Measurements from ENCODE around the gene P4HA2.

The P4HA2 gene

DNA sequence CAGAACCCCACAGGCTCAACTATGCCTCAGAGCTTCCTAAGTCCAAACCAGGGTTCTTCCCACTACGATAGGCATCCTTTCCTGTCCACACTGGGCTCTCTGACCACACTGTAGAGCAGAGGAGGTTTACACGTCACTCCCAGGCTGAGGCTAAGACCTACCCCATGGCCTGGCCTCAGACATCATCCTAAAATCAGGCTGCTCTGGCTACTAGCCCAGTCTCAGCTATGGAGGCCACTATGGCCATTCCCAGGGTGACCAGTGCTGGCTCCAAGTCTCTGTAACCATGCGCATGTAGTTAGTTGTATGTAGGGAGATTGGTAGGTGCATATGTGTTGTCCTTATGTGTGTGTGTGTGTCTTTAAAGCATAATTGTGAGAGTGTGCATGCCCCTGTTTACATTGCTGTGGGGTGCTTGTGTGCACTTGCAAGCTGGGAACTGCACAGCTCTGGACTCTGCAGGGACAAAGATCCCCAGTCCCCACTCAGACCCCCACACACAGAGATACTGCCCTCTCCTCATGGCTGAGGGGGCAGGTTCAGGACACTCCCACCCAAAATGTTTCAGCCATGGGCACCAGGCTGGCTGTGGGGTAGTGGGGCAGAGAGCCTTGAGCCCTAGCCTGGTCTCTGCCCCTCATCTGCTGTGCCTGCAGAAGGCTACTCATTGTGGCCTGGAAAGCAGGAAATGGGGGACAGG lies 42.1 kb upstream of the P4HA2 start:
- H3K4me2 ChIP-seq (ENCODE audit: low read depth, low read length, poor library complexity, severe bottlenecking): no peak overlapping the region

DNA sequence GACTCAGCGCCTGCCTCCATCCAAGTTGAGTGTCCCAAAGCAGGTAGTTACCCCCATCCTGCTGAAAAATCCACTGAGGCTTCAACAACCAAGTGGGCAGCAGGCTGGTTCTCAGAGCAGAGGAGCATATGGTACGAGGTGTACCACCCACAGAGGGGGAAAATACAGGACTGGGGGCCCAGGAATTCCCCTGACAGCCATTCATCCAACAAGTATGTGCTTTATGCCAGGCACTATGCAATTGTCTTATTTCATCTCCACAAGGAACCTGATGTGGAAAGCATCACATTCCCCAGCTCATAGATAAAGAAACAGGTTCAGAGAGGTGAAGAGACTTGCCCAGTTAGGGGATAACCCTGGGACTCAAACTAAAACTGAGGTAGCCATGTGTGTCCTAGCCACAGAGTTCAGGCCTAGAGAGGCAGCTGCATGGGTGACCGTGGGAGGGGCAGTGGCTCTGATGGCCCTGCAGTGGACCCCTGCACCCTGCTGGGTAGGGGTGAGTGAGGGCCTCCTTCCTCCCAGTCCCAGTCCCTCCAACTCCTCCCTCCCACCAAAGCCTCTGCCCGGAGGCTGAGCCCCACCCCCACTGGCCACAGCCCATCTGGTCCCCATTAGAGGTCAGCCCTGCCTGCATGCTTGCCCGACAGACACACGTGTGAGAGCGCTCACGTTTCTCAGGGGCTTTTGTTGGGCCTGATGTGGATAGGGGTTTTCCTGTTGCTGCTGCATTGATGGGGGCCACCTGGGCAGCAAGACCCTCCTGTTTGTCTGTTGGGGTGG lies 41.3 kb upstream of the P4HA2 start:
- H3K36me3 ChIP-seq (ENCODE audit: insufficient read depth, low read length): no peaks in the 10 kb centered on the region
- no peaks in the 10 kb centered on the region for H4K20me1 ChIP-seq (ENCODE audit: insufficient read depth, low read length, poor library complexity, severe bottlenecking)
- no peak overlapping the region for H3K4me2 ChIP-seq (ENCODE audit: low read depth, low read length, poor library complexity, severe bottlenecking)
- H3K9me3 ChIP-seq (ENCODE audit: insufficient read depth, low read depth, low read length): no peaks in the 10 kb centered on the region
- H3K9me2 ChIP-seq (replicated peaks; ENCODE audit: low read depth, low read length): no peaks in the 10 kb centered on the region
- H3F3A ChIP-seq (ENCODE audit: low read depth): no peaks in the 10 kb centered on the region
- no peaks in the 10 kb centered on the region for H3K79me2 ChIP-seq (ENCODE audit: insufficient read depth, low read length)
- no peaks in the 10 kb centered on the region for H3K27me3 ChIP-seq (ENCODE audit: insufficient read depth, low read length, poor library complexity, severe bottlenecking)
- H3K4me1 ChIP-seq (ENCODE audit: insufficient read depth, low read length, poor library complexity, severe bottlenecking): peaks cover 7% of the 10 kb centered on the region
- no peak for TF ChIP-seq EZH2phosphoT487 (IDR thresholded peaks at IDR 0.05; ENCODE audit: borderline replicate concordance)
- TF ChIP-seq, protein P1, sequence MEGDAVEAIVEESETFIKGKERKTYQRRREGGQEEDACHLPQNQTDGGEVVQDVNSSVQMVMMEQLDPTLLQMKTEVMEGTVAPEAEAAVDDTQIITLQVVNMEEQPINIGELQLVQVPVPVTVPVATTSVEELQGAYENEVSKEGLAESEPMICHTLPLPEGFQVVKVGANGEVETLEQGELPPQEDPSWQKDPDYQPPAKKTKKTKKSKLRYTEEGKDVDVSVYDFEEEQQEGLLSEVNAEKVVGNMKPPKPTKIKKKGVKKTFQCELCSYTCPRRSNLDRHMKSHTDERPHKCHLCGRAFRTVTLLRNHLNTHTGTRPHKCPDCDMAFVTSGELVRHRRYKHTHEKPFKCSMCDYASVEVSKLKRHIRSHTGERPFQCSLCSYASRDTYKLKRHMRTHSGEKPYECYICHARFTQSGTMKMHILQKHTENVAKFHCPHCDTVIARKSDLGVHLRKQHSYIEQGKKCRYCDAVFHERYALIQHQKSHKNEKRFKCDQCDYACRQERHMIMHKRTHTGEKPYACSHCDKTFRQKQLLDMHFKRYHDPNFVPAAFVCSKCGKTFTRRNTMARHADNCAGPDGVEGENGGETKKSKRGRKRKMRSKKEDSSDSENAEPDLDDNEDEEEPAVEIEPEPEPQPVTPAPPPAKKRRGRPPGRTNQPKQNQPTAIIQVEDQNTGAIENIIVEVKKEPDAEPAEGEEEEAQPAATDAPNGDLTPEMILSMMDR (conservative IDR thresholded peaks at IDR 0.05; ENCODE audit: low read length): no peak
- no peak overlapping the region for H3K4me3 ChIP-seq (ENCODE audit: low read length, poor library complexity, severe bottlenecking)
- no peak overlapping the region for H3K9ac ChIP-seq (ENCODE audit: low read depth, low read length, poor library complexity, severe bottlenecking)
- H2AFZ ChIP-seq (ENCODE audit: low read length): no peak overlapping the region

More for the DNA sequence above, 42.1 kb upstream of the P4HA2 start:
- Histone ChIP-seq H3K4me1 (ENCODE audit: insufficient read depth, low read length, poor library complexity, severe bottlenecking) (peaks cover 3% of the 10 kb centered on the region), H2AFZ (ENCODE audit: low read length) (no peak overlapping the region), H3K9me2 (replicated peaks; ENCODE audit: low read depth, low read length) (no peaks in the 10 kb centered on the region), H3K9me3 (ENCODE audit: insufficient read depth, low read depth, low read length) (no peaks in the 10 kb centered on the region), H4K20me1 (ENCODE audit: insufficient read depth, low read length, poor library complexity, severe bottlenecking) (no peaks in the 10 kb centered on the region), H3K79me2 (ENCODE audit: insufficient read depth, low read length) (no peaks in the 10 kb centered on the region), H3K36me3 (ENCODE audit: insufficient read depth, low read length) (no peaks in the 10 kb centered on the region), H3F3A (ENCODE audit: low read depth) (no peaks in the 10 kb centered on the region), H3K9ac (ENCODE audit: low read depth, low read length, poor library complexity, severe bottlenecking) (no peak overlapping the region), H3K4me3 (ENCODE audit: low read length, poor library complexity, severe bottlenecking) (no peak overlapping the region), H3K27me3 (ENCODE audit: insufficient read depth, low read length, poor library complexity, severe bottlenecking) (no peaks in the 10 kb centered on the region)
- TF ChIP-seq, protein P1 (conservative IDR thresholded peaks at IDR 0.05; ENCODE audit: low read length): no peak
- no peak for TF ChIP-seq EZH2phosphoT487 (IDR thresholded peaks at IDR 0.05; ENCODE audit: borderline replicate concordance)

DNA sequence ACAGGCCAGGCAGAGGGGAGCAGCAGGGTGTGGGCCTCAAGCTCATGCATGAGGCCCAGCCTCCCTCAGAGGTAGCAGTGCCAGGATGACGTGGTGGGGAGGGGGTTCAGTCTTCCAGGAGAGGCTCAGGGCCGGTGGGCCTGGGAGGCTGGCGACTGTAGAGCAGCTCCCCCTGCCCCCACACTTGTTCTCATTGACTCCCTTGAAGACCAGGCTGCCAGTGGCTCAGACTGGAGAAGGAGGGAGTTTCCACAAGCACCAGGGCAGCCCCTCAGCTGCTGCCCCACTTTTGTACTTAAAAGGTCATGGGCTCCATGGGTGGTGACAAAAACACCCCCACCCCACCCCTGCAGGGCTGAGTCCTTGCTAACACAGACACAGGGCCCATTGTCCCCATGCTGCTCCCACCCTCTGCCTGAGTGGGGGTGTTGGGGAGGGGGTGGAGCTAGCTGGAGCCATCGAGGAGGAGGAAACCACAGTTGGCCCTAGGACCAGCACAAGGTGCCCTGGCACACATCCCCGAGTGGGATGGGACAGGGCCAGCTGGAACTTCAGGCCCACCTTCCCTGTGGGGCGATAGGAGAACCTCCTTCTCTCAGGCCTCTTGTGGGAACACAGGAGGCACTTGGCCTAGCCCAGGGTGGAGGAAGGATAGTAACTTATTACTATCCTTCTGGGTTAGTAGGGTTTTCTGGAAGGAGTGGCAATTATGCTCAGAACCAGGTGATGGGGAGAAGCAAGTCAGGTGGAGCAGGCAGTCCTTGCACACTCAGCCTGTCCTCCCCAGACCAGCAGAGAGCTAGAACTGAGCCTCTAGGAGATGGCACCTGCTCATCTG lies 40.5 kb upstream of the P4HA2 start:
- Histone ChIP-seq H3K9ac (ENCODE audit: low read depth, low read length, poor library complexity, severe bottlenecking) (no peak overlapping the region), H4K20me1 (ENCODE audit: insufficient read depth, low read length, poor library complexity, severe bottlenecking) (no peaks in the 10 kb centered on the region), H3F3A (ENCODE audit: low read depth) (no peaks in the 10 kb centered on the region), H3K4me1 (ENCODE audit: insufficient read depth, low read length, poor library complexity, severe bottlenecking) (peaks cover 15% of the 10 kb centered on the region), H3K4me3 (ENCODE audit: low read length, poor library complexity, severe bottlenecking) (no peak overlapping the region), H3K36me3 (ENCODE audit: insufficient read depth, low read length) (no peaks in the 10 kb centered on the region), H3K9me2 (replicated peaks; ENCODE audit: low read depth, low read length) (no peaks in the 10 kb centered on the region), H3K27me3 (ENCODE audit: insufficient read depth, low read length, poor library complexity, severe bottlenecking) (no peaks in the 10 kb centered on the region), H2AFZ (ENCODE audit: low read length) (no peak overlapping the region), H3K9me3 (ENCODE audit: insufficient read depth, low read depth, low read length) (no peaks in the 10 kb centered on the region), H3K79me2 (ENCODE audit: insufficient read depth, low read length) (no peaks in the 10 kb centered on the region), H3K4me2 (ENCODE audit: low read depth, low read length, poor library complexity, severe bottlenecking) (no peak overlapping the region)
- no peak for TF ChIP-seq EZH2phosphoT487 (IDR thresholded peaks at IDR 0.05; ENCODE audit: borderline replicate concordance)
- TF ChIP-seq, protein P1 (conservative IDR thresholded peaks at IDR 0.05; ENCODE audit: low read length): no peak
